Heart left ventricle (tissue), 13 donors: Measurements from ENCODE around the gene CD28.
"Not testable (repeated sequence)": the region's sequence is repeated elsewhere in the genome, so short reads cannot be mapped to it uniquely, and the experiment has no call there.

Experiments
- CTCF ChIP-seq, 12 donors: fragments of 200-600 bp; sonication (generic) in 4 of 12; IDR thresholded peaks; one replicate each; pipeline versions ENCODE4 v1.5.0 to v1.8.0; 2018 to 2022; ENCODE audit warnings: antibody characterized with exemption in 12 of 12, mild to moderate bottlenecking in 5 of 12
- POLR2A ChIP-seq, 2 donors: fragments of 450-650 bp; IDR thresholded peaks; one replicate each; pipeline ENCODE4 v1.6.1; 2017; ENCODE audit warnings: antibody characterized with exemption in 2 of 2, mild to moderate bottlenecking in 2 of 2, moderate library complexity in 2 of 2
- donor health status: ischemic (EF 13 %, LVEDD 7.1; RV severe dilation, severe dysfunction).
- donor health status: DM: no; HTN: yes; CAD: no.
- donor health status: DM: no; HTN: no; CAD: no.
- donor health status: ischemic (EF 25% LVEDD 6.9; RV normal size, moderate dysfunction).
- donor health status: ischemic (EF 25% LVEDD 5.7; RV mildly dilated, moderate dysfunction).
- donor health status: ischemic (EF 35%, LVEDD 5.7; RV mildly dilated, moderate dysfunction).
- donor health status: nonischemic (EF 11% LVEDD 7.7; RV severe dilation, severe dysfunction).
- donor health status: DM: yes; HTN: yes; CAD: no.
- donor health status: PGD.
- donor health status: ischemic (EF 29% LVEDD 5.4; RV normal size, mild dysfunction).
- donor health status: nonischemic (EF 23%, LVEDD 6.1; RV moderate dilation, normal function).

GRCh38 chr2:203779477-203780073 is 73.1 kb downstream of the CD28 start:
- TF ChIP-seq CTCF, POLR2A (IDR thresholded peaks at IDR 0.05): not testable (repeated sequence)
